HepG2 (cell line): ENCODE data around the gene GNGT2. TPM values are rescaled to one million over a fixed set of nuclear protein-coding genes. Genes with fewer than 3 reads are reported as not detected.

Experiments used
- DZIP1 ChIP-seq: sonication (generic); formaldehyde crosslinking; IDR thresholded peaks from 2 replicates; pipeline ENCODE4 v1.5.0; 2020; ENCODE audit warnings: mild to moderate bottlenecking, missing genetic modification reagents
- NR2F2 ChIP-seq: IDR thresholded peaks from 2 replicates; pipeline ENCODE4 v1.6.1; 2012; ENCODE audit warnings: low read depth, inconsistent platforms, borderline replicate concordance
- ONECUT2 ChIP-seq: sonication (generic); formaldehyde crosslinking; IDR thresholded peaks from 2 replicates; pipeline ENCODE4 v1.4.0; 2020; ENCODE audit warnings: missing genetic modification reagents
- SOX6 ChIP-seq, 2 experiments: fragments of 450-650 bp in 1 of 2; sonication (generic) in 1 of 2; formaldehyde crosslinking in 1 of 2; IDR thresholded peaks; 2 replicates each; pipeline versions ENCODE4 v1.4.0 to v1.6.1; 2017 to 2020; ENCODE audit warnings: antibody characterized with exemption in 1 of 2, mild to moderate bottlenecking in 1 of 2, missing genetic modification reagents in 1 of 2
- STAT5B ChIP-seq: sonication (generic); formaldehyde crosslinking; IDR thresholded peaks from 2 replicates; pipeline ENCODE4 v1.4.0; 2020; ENCODE audit warnings: missing genetic modification reagents
- TRAFD1 ChIP-seq: sonication (generic); formaldehyde crosslinking; IDR thresholded peaks from 2 replicates; pipeline ENCODE4 v1.5.1; 2020; ENCODE audit warnings: missing genetic modification reagents, mild to moderate bottlenecking, borderline replicate concordance
- ZBTB2 ChIP-seq: sonication (generic); formaldehyde crosslinking; IDR thresholded peaks from 2 replicates; pipeline ENCODE4 v1.8.0; 2022; ENCODE audit warnings: low read depth, missing genetic modification reagents
- ZGPAT ChIP-seq: IDR thresholded peaks from 2 replicates; pipeline ENCODE4 v1.6.1; 2016; ENCODE audit warnings: mild to moderate bottlenecking
- ZMYM3 ChIP-seq: sonication (generic); formaldehyde crosslinking; IDR thresholded peaks from 2 replicates; pipeline ENCODE4 v1.5.1; 2020; ENCODE audit warnings: mild to moderate bottlenecking, missing genetic modification reagents
- ZNF18 ChIP-seq: sonication (generic); formaldehyde crosslinking; IDR thresholded peaks from 2 replicates; pipeline ENCODE4 v1.8.0; 2022; ENCODE audit warnings: mild to moderate bottlenecking, missing genetic modification reagents; ENCODE audit not compliant: insufficient replicate concordance
- ZNF609 ChIP-seq: sonication (generic); formaldehyde crosslinking; IDR thresholded peaks from 2 replicates; pipeline ENCODE4 v1.4.0; 2020; ENCODE audit warnings: mild to moderate bottlenecking, missing genetic modification reagents, borderline replicate concordance
- ZNF768 ChIP-seq: sonication (generic); formaldehyde crosslinking; IDR thresholded peaks from 2 replicates; pipeline ENCODE4 v1.4.0; 2020; ENCODE audit warnings: missing genetic modification reagents
- polyA plus RNA-seq, 8 experiments: library from polyadenylated mRNA; depleted of rRNA in 3 of 8; stranded (reverse) in 7 of 8; unstranded in 1 of 8; fragments of >200 nt; fragmentation: Illumina TruSeq in 4 of 8; extraction: Trizol in 4 of 8; gene quantifications; 2 replicates each; pipeline versions ENCODE4 v1.2.1 to v1.2.3, GENCODE V29; 2011 to 2016; ENCODE audit warnings: low read depth in 4 of 8, missing spikeins in 1 of 8, mixed read lengths in 1 of 8; ENCODE audit not compliant: insufficient read depth in 1 of 8
- total RNA-seq, 5 experiments: library from RNA; depleted of rRNA; stranded (reverse); fragments of >200 nt; fragmentation: Illumina TruSeq; extraction: Trizol; gene quantifications; 2 replicates each; pipeline ENCODE4 v1.2.3, GENCODE V29; 2016; ENCODE audit warnings: low read depth in 1 of 5

The GNGT2 gene
- total and polyA plus RNA-seq, 2 of the 13 experiments (the other 11 are each of a cell fraction or from before 2014, with no cell fraction given) = not detected

GRCh38 chr17:49191917-49192741, 18.2 kb downstream of the GNGT2 start (continued):
- TF ChIP-seq ZMYM3 (peak; percentile 61), ZGPAT (CRISPR knock-in tag) (peak; percentile 96), DZIP1 (no peak; the same call in 1 of the 2 replicates), SOX6 (IDR thresholded peaks at IDR 0.05) (no peak), SOX6 (CRISPR knock-in tag; IDR thresholded peaks at IDR 0.05) (peak; percentile 30; the same call in 1 of the 2 replicates), ONECUT2 (CRISPR knock-in tag) (peak; percentile 48), STAT5B (CRISPR knock-in tag) (peak; percentile 76; the same call in 1 of the 2 replicates), ZNF768 (CRISPR knock-in tag) (peak; percentile 50; the same call in 1 of the 2 replicates), NR2F2 (peak; percentile 78; the same call in 1 of the 2 replicates), ZBTB2 (CRISPR knock-in tag) (0 out of 2 replicates have a peak, but pooled peaks have one; percentile 51), TRAFD1 (CRISPR knock-in tag) (peak; percentile 92; the same call in 1 of the 2 replicates), ZNF18 (CRISPR knock-in tag) (peak; percentile 88), ZNF609 (CRISPR knock-in tag) (peak; percentile 72)
